Measurements from ENCODE around the gene MTA3. TPM values are rescaled to one million over a fixed set of nuclear protein-coding genes. Genes with fewer than 3 reads are reported as not detected.
"Not testable (repeated sequence)": the region's sequence is repeated elsewhere in the genome, so short reads cannot be mapped to it uniquely, and the experiment has no call there.

The MTA3 gene
- total RNA-seq, 1 donor from 2014 or later, result 25.8 TPM

DNA sequence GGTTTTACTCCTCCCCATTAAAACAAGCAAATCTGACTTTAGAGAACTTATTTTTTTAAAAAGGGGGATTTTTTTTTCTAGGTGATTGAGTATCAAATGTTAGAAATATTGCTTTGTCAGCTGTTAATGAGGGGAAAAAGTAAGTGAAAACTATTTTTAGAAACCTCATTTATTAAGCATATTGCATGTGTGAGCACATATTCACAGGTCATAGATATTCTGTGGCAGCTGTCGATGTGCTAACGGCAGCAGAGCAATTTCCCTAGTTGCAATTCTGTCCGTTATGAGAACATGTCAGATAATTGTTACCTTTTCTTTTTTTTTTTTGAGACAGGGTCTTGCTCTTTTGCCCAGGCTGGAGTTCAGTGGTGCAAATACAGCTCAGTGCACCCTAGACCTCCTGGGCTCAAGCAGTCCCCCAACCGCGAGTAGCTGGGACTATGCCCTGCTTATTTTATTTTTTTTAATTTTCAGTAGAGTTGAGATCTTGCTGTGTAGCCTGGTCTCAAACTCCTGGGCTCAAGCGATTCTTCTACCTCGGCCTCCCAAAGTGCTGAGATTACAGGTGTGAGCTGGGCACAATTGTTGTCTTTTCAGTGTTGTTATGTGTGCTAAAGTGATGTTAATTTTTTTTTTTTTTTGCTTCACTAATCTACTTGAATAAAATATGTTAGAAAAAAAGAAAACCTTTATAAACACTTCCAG is 69.8 kb downstream of the MTA3 start:
- Histone ChIP-seq H3K36me3 (ENCODE audit: control insufficient read depth, insufficient read depth, low read length) (no peaks in the 10 kb centered on the region), H3K27me3 (ENCODE audit: control insufficient read depth, insufficient read depth, low read length) (no peaks in the 10 kb centered on the region), H3K4me3 (ENCODE audit: low read depth, low read length) (no peak overlapping the region)
- TF ChIP-seq, protein P1, sequence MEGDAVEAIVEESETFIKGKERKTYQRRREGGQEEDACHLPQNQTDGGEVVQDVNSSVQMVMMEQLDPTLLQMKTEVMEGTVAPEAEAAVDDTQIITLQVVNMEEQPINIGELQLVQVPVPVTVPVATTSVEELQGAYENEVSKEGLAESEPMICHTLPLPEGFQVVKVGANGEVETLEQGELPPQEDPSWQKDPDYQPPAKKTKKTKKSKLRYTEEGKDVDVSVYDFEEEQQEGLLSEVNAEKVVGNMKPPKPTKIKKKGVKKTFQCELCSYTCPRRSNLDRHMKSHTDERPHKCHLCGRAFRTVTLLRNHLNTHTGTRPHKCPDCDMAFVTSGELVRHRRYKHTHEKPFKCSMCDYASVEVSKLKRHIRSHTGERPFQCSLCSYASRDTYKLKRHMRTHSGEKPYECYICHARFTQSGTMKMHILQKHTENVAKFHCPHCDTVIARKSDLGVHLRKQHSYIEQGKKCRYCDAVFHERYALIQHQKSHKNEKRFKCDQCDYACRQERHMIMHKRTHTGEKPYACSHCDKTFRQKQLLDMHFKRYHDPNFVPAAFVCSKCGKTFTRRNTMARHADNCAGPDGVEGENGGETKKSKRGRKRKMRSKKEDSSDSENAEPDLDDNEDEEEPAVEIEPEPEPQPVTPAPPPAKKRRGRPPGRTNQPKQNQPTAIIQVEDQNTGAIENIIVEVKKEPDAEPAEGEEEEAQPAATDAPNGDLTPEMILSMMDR (IDR thresholded peaks at IDR 0.05; ENCODE audit: insufficient read depth, low read length, poor library complexity, severe bottlenecking), result no peak
- no peak for DNase-seq (ENCODE audit: low read depth)

DNA sequence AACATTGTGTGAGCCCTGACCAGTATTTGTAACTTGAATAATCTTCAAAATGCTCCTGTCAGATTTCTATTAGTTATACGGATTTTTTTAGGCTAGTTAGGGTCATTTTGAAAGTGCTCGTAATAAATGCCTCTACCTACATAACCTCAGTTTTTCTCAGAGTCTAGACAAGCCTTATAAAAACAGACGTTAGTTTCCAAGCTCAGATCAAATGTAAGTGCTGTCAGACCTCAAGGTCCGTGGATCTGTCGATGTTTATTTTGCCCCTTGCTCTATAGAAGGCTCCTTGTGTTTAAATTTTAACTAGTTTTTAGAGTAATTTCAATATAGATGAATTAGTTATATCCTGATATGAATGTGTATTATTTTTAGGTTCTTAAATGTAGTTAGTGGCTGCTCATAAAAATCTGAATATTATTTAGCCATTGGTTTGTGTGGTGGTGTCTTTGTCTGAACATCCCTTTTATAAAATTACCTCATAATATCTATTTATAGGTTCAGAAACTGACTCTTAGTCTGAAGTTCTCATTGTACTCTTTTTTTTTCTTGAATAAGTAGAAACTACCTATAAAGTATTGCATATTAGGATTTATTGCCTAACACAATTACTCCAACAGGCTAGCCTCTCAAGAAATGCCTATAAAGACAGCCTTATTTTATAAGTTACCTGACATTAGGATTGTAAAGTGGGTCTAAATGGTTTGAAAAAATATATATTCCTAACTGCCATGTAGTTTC is 71.1 kb downstream of the MTA3 start:
- H3K4me3 ChIP-seq (ENCODE audit: low read depth, low read length), result no peak overlapping the region
- TF ChIP-seq, protein P1 (IDR thresholded peaks at IDR 0.05; ENCODE audit: insufficient read depth, low read length, poor library complexity, severe bottlenecking), result no peak
- no peak for DNase-seq (ENCODE audit: low read depth)
- no peaks in the 10 kb centered on the region for H3K27me3 ChIP-seq (ENCODE audit: control insufficient read depth, insufficient read depth, low read length)
- no peaks in the 10 kb centered on the region for H3K36me3 ChIP-seq (ENCODE audit: control insufficient read depth, insufficient read depth, low read length)

DNA sequence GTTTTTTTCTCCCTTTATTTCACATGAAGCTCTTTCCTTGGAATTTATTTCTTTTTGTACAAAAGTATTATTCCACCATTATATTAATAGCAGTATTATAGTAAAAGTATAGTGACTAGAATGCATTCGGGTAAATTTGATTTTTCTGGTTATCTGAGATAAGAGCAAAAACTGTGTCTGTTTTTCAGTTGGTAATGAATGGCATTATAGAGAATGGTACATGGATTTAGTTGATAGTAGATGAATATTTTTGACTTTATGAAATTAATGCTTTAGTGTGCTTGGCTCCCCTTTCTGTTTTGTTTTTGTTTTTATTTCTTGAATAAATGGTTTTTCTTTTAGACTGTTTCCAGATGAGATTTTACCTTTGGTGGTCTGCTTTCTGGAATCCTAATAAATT is 71.8 kb downstream of the MTA3 start:
- Histone ChIP-seq H3K27me3 (ENCODE audit: control insufficient read depth, insufficient read depth, low read length) (no peaks in the 10 kb centered on the region), H3K36me3 (ENCODE audit: control insufficient read depth, insufficient read depth, low read length) (no peaks in the 10 kb centered on the region), H3K4me3 (ENCODE audit: low read depth, low read length) (no peak overlapping the region)
- no peak for DNase-seq (ENCODE audit: low read depth)
- TF ChIP-seq, protein P1 (IDR thresholded peaks at IDR 0.05; ENCODE audit: insufficient read depth, low read length, poor library complexity, severe bottlenecking), result no peak

DNA sequence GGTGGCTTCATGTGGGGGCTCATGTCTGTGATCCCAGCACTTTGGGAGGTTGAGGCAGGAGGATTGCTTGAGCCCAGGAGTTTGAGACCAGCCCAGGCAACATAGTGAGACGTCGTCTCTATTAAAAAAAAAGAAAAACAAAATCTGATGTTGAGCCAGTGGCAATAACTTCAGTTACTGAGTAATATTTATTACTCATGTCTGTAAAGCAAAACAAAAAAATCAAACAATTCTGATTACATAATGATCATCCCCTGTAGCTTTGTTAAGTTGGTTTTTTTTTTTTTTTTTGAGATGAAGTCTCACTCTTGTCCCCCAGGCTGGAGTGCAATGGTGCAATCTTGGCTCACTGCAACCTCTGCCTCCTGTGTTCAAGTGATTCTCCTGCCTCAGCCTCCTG is 73.9 kb downstream of the MTA3 start:
- H3K27me3 ChIP-seq (ENCODE audit: control insufficient read depth, insufficient read depth, low read length); H3K36me3 ChIP-seq (ENCODE audit: control insufficient read depth, insufficient read depth, low read length); H3K4me3 ChIP-seq (ENCODE audit: low read depth, low read length); DNase-seq (ENCODE audit: low read depth): not testable (repeated sequence)

DNA sequence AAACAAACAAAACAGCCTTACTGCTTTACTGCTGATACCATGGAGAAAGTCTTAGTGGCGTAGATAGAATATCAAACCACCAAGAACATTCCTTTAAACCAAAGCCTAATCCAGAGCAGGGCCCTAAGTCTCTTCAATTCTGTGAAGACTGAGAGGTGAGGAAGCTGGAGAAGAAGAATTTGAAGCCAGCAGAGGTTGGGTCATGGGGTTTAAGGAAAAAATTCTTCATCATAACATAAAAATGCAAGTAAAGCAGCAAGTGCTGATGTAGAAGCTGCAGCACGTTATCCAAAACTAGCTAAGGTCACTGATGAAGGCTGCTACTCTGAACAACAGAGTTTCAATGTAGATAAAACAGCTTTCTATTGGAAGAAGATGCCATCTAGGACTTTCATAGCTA is 77.1 kb downstream of the MTA3 start:
- no peak for DNase-seq (ENCODE audit: low read depth)
- H3K4me3 ChIP-seq (ENCODE audit: low read depth, low read length), result no peak overlapping the region
- H3K36me3 ChIP-seq (ENCODE audit: control insufficient read depth, insufficient read depth, low read length), result no peaks in the 10 kb centered on the region
- no peaks in the 10 kb centered on the region for H3K27me3 ChIP-seq (ENCODE audit: control insufficient read depth, insufficient read depth, low read length)
- TF ChIP-seq, protein P1 (IDR thresholded peaks at IDR 0.05; ENCODE audit: insufficient read depth, low read length, poor library complexity, severe bottlenecking), result no peak

DNA sequence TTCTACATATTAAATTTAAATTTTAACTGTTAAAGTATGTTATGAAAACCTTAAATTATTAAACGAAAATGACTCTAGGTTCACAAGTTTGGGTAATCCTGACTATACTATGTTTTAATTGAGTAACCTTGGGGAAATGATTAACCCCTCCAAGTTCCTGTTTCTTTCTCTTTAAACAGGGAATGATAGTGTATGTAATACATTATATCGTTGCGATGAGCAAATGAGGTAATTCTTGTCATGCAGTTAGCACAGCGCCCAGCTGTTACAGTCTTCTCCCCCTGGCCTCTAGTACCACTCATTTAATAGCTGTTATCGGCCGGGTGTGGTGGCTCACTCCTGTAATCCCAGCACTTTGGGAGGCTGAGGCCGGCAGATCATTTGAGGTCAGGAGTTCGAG is 80.4 kb downstream of the MTA3 start:
- Histone ChIP-seq H3K36me3 (ENCODE audit: control insufficient read depth, insufficient read depth, low read length) (no peaks in the 10 kb centered on the region), H3K27me3 (ENCODE audit: control insufficient read depth, insufficient read depth, low read length) (no peaks in the 10 kb centered on the region), H3K4me3 (ENCODE audit: low read depth, low read length) (no peak overlapping the region)
- TF ChIP-seq, protein P1 (IDR thresholded peaks at IDR 0.05; ENCODE audit: insufficient read depth, low read length, poor library complexity, severe bottlenecking), result no peak
- DNase-seq (ENCODE audit: low read depth), result no peak

Data from kidney epithelial cell (primary cell).